Measurements from ENCODE around the gene TCERG1L. TPM values are rescaled to one million over a fixed set of nuclear protein-coding genes. Genes with fewer than 3 reads are reported as not detected.

The TCERG1L gene
- total and polyA plus RNA-seq, 9 of the 15 experiments (the other 6 are each of a cell fraction or from before 2014, with no cell fraction given) = not detected

DNA sequence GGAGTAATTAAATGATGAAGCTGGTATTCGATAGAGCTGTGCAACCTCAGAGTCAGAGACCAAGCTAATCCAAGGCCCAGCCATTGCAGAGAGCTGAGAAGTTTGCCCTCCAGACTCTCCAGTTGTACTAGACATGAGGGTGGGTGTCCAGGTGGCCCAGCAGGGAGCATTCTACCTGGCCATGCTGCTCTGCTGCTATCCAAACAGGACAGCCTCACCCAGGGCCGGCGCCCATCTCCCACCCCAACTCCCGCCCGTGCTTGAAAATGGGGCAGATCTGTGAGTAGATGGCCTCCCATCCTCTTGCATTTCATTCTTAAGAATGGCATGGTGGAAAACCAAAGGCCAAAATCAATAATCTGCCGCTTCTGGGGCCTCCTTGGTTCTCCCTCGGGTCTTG lies 124.2 kb downstream of the TCERG1L start:
- H3K36me3 ChIP-seq (ENCODE audit: control insufficient read depth, insufficient read depth, low read length) = no peaks in the 10 kb centered on the region
- intact Hi-C loops (cut with micrococcal nuclease) = no loop called here
- CTCF ChIA-PET (ENCODE audit: low intra/inter-chr PET ratio) = no interaction called here

More for the DNA sequence above, 124.2 kb downstream of the TCERG1L start:
- H3K4me1 ChIP-seq (replicated peaks in 1 of 2; ENCODE audit: control insufficient read depth in 2 of 2, insufficient read depth in 2 of 2, low read length in 2 of 2) = no peaks in the 10 kb centered on the region
- WGBS (ENCODE audit: insufficient coverage, low coverage, missing lambda C conversion rate) = 0% methylated on average over 6 of the region's 7 CpGs
- DNase-seq (ENCODE audit: extremely low read depth in 1 of 4, low spot score in 3 of 4) (no peak), ATAC-seq (no peak), FAIRE-seq (no peak)
- no peak overlapping the region for H3K4me3 ChIP-seq
- H3K4me2 ChIP-seq (ENCODE audit: insufficient read depth, low read length) = no peak overlapping the region
- H2AFZ ChIP-seq (ENCODE audit: low read depth, low read length) = no peak overlapping the region
- no peaks in the 10 kb centered on the region for H3K79me2 ChIP-seq (ENCODE audit: control insufficient read depth, insufficient read depth, low read length)
- no TSS peak for BruUV-seq (replicated peaks)
- H3K9me1 ChIP-seq (ENCODE audit: control insufficient read depth, insufficient read depth, low read length) = no peaks in the 10 kb centered on the region
- H4K20me1 ChIP-seq (replicated peaks; ENCODE audit: control insufficient read depth, insufficient read depth, low read length) = no peaks in the 10 kb centered on the region
- peaks cover 0 to 4% of the 10 kb centered on the region in 2 experiments; a peak in 1 of 5 replicates for H3K27me3 ChIP-seq (ENCODE audit: control insufficient read depth in 2 of 2, insufficient read depth in 2 of 2, low read length in 2 of 2)
- H3K9ac ChIP-seq (ENCODE audit: insufficient read depth in 1 of 2, low read depth in 2 of 2, low read length in 2 of 2) = no peak overlapping the region
- no peaks in the 10 kb centered on the region for H3K9me3 ChIP-seq (replicated peaks; ENCODE audit: control insufficient read depth, insufficient read depth, low read depth, low read length)
- POLR2A ChIA-PET = interaction anchor here (0.7 kb wide), 1 partner anchor 630 kb away, joined by 3 read pairs; no protein-coding TSS in a partner anchor
- TF ChIP-seq, protein P1, sequence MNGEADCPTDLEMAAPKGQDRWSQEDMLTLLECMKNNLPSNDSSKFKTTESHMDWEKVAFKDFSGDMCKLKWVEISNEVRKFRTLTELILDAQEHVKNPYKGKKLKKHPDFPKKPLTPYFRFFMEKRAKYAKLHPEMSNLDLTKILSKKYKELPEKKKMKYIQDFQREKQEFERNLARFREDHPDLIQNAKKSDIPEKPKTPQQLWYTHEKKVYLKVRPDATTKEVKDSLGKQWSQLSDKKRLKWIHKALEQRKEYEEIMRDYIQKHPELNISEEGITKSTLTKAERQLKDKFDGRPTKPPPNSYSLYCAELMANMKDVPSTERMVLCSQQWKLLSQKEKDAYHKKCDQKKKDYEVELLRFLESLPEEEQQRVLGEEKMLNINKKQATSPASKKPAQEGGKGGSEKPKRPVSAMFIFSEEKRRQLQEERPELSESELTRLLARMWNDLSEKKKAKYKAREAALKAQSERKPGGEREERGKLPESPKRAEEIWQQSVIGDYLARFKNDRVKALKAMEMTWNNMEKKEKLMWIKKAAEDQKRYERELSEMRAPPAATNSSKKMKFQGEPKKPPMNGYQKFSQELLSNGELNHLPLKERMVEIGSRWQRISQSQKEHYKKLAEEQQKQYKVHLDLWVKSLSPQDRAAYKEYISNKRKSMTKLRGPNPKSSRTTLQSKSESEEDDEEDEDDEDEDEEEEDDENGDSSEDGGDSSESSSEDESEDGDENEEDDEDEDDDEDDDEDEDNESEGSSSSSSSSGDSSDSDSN (IDR thresholded peaks at IDR 0.05; ENCODE audit: borderline replicate concordance in 1 of 2, low read depth in 2 of 2, low read length in 2 of 2) = no peak
- in situ Hi-C loops (cut with MboI) = no loop called here
- no peak overlapping the region for H3K27ac ChIP-seq (ENCODE audit: extremely low read depth, low read depth, low read length)
